Measurements from ENCODE around the gene FEN1.

The FEN1 gene

DNA sequence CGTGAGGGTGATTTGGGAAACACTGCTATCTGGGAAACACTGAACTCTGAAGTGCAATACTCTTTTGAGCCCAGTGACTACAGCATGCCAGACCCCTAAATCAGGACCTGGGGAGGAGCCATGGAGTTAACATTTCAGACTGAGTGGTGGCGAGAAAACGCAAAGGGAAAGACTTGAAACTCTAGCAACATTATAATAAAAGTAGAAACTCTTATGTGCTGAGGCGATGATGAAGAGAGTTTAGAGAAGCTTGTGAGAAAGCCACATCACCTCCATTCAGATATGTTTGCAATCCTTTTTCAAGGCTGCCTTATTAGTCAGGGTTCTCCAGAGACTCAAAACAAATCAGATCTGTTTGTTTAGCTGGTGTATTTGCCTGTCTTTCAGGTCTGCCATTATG lies 1.9 kb downstream of the FEN1 start:
- DNase-seq (ENCODE audit: low read depth in 3 of 3), result no peak

- no peak for DNase-seq (ENCODE audit: low read depth in 3 of 3)
Measured at GRCh38 chr11:61795459-61795858, 2.7 kb downstream of the FEN1 start.

- no peak for DNase-seq (ENCODE audit: low read depth in 3 of 3)
Measured at GRCh38 chr11:61795876-61796526, 3.3 kb downstream of the FEN1 start.

- DNase-seq (ENCODE audit: low read depth in 3 of 3), result peak; percentile 26 to 35 (median 27)
Measured at GRCh38 chr11:61797263-61797944, 4.7 kb downstream of the FEN1 start.

GRCh38 chr11:61799665-61800284 lies 7.1 kb downstream of the FEN1 start:
- DNase-seq (ENCODE audit: low read depth in 3 of 3), result no peak

DNA sequence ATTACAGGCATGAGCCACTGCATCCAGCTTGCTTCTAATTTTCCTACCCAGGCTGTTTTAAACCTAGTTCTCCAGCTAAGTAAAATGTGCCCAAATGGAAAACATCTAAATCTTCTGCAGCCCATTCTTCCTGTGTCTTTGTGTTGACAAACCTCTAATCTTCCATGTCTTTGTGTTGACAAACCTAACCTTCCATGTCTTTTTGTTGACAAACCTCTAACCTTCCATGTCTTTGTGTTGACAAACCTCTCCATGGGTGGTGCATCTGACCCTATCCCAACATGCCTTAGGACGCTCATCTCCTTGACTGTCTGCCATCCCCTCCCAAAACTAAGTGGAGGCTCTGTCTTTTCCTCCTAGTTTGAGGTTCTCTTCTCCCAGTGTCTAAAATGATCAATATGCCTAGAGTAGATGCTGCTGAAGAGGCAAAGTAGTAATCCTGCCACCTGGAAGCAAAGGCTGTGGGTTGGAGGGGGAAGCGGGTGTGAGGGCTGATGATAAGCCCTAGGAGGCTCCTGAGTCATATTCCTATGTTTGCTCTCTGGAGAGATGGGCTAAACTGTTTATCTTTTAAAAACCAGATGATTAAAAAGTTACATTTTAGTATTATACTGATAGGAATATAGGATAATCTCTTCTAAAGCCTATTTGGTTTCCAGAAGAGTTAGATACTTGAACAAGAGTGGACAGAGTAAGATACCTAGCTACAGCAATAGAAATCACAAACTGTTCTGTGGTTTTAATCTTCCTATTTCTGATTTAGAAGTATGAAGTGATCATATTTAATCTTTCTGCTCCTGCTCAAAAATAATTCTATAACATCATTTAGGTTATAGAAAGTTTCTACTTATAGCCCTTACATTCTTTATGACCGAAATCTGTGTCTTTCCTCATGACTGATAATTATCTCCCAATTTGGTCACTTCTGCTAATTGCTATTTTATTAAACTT lies 7.9 kb downstream of the FEN1 start:
- no peak for DNase-seq (ENCODE audit: low read depth in 3 of 3)

GRCh38 chr11:61802605-61803004 lies 9.9 kb downstream of the FEN1 start:
- DNase-seq (ENCODE audit: low read depth in 3 of 3), result no peak

- no peak for DNase-seq (ENCODE audit: low read depth in 3 of 3)
Measured at GRCh38 chr11:61803889-61804647, 11.4 kb downstream of the FEN1 start.

DNA sequence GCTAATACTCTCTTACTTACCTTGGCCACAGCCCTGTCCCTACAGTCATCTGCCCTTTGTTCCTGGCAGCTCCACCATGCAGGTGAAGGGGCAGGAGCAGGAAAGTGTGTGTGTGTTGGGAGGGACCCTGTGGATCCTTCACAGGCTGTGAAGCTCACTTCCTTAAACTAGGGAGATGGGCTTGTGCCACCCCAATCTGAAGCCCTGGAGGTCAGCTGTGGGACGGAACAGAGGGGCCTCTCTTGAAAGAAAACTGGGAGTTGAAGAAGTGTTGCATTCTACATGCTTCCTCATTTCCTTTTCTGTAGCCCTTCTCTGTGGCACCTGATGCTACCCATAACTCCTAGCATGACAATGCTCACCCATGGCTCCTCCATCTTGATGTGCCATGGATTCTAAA lies 12.4 kb downstream of the FEN1 start:
- DNase-seq (ENCODE audit: low read depth in 3 of 3), result no peak

DNA sequence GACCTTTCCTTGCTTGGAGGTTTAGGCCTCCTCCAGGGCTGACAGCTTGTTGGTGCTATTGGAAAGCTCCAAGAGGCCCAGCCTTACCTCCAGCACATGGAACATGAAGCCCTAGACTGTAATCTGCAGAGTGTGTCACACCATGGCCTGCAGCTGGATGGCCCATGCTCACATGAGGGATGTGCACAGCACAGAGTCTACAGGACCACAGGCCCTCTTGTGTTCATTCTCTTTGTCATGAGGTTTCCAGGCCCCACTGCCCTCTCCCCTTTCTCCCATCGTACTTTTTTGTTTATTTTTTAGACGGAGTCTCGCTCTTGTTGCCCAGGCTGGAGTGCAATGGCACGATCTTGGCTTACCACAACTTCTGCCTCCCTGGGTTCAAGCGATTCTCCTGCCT lies 14.1 kb downstream of the FEN1 start:
- no peak for DNase-seq (ENCODE audit: low read depth in 3 of 3)

- DNase-seq (ENCODE audit: low read depth in 3 of 3), result no peak
Measured at GRCh38 chr11:61810671-61811175, 18.0 kb downstream of the FEN1 start.

GRCh38 chr11:61811831-61812230 lies 19.1 kb downstream of the FEN1 start:
- DNase-seq (ENCODE audit: low read depth in 3 of 3), result no peak

- DNase-seq (ENCODE audit: low read depth in 3 of 3), result no peak
Measured at GRCh38 chr11:61812736-61813411, 20.2 kb downstream of the FEN1 start.

DNA sequence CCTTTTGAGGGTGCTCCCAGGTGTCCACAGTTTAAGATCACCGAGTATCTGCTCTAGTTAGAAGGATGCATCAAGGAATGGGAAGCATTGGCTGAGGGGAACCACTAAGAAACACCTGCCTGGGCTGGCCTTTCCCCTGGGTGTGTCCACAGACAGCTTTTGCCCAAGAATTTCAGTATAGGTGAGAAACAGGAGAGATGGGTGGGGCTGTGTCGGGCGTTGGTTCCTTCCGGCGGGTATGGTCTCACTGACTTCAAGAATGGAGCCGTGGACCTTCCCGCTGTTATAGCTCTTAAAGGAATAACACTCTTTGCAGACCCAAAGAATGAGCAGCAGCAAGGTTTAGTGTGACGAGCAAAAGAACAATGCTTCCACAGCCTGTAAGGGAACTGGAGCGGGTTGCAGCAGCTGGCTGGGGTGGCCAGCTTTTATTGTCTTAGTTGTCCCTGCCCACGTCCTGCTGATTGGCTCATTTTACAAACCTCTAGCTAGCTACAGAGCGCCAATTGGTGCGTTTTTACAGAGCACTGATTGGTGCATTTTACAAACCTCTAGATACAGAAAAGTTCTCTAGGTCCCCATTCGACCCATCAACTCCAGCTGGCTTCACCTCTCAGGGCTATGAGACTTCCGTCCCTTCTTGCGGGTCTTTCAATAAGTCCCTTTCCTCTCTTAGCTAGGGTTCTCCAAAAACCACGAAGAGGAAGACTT lies 21.7 kb downstream of the FEN1 start:
- DNase-seq (ENCODE audit: low read depth in 3 of 3), result no peak

DNA sequence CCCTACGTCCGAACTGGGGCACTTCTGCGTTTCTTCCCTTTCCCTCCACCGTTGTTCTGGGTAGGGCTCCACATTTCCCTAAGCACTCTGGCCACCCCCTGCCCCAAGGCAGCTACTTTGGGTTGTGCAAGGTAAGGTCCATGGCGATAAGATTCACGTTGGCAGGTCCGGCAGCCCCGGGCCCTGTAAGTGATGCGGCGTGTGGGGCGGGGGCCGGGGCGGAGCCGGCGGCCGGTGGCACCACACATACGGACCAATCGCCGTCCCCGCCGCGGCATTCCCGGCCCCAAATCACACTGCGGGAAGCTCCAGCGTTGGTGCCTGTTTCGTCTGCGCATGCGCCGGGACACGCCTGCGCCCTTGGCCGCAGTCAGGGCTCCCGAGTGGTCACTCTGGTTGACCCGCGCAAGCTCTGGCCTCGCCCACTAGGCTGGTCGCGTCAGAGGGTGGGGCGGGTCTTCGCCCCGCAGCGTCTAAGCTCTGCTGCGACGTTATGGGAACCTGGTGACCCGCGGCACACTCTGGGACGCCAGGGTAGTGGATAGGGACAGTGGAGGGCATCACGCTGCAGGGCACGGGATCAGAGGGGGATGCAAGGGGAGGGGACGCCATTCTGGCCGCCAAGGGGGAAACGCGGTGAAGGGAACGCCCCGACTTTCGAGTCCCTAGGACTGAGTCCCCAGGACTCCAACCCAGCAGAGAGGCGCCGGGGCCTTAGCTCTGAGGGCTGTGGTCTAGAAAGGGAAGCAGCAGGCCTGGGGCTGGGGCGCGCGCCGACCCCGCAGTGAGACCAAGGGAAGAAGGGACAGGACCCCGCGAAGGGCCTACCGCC lies 22.5 kb downstream of the FEN1 start:
- peak; percentile 32 to 43 (median 34) for DNase-seq (ENCODE audit: low read depth in 3 of 3)

DNA sequence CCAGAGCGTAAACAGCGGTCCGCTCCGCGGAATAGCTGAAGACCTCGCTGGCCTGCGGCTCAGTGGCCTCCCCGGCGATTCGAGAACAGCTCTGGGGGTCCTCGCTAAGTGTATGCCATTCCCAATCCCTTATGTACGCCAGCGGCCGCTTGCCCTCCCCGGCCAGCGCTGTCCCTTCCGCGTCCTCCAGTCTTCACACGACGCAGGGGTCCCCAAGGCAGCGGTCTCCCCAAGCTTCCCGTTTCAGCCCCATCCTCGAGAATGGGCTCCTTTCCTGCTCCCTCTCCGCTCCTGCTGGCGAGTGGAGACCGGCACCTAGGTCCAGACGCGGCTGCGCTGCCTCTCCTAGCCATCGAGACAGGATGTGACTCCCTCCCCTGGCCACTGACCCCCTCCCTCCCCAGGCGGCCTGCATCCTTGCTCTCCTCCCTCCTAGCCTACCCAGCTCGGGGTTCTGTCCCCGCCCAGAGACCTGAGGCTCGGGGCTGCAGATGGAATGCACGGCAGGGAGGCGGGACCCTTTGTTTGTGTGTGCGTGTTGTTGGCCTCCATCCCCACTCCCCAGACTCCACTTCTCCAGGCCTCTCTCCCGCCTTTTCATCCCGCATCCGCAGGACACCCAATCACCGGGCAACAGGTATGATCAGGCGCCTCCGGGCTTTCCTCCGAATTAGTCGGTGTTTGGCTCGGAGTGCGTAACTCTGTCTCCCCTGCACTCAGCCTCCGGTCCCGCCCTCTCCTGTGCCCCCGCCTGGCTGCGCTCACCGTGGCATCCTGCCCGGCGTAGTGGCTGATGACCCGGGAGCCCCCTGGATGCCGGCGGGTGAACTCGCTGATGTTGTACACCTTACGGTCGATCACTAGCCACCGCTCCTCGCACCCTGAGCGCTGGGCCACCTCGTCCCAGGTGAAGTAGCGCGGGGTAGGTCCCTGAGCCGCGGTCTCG lies 23.4 kb downstream of the FEN1 start:
- peak; percentile 21 to 54 (median 41) for DNase-seq (ENCODE audit: low read depth in 3 of 3)

GRCh38 chr11:61816736-61817455 lies 24.2 kb downstream of the FEN1 start, which contains the start of gene FADS1:
TSS of gene FADS1 (minus strand) at chr11:61817003. CDS start at chr11:61816929, 74 bp downstream.
- peak; percentile 65 to 76 (median 67) for DNase-seq (ENCODE audit: low read depth in 3 of 3)

Data from stimulated activated CD4-positive, alpha-beta T cell treated with anti-CD3 and anti-CD28 coated beads, TNF-alpha, amount 100 ng/mL, for 48 hours (primary cell).